ENCODE measurements around the gene ATP10A. TPM values are rescaled to one million over a fixed set of nuclear protein-coding genes. Genes with fewer than 3 reads are reported as not detected.

ATP10A gene
- total RNA-seq, 1 donor from 2014 or later, result 60.2 TPM

- intact Hi-C loops (cut with micrococcal nuclease), result no loop called here
Measured at GRCh38 chr15:25688166-25688565, 175.0 kb downstream of the ATP10A start.

GRCh38 chr15:25687689-25688088 is 175.4 kb downstream of the ATP10A start:
- intact Hi-C loops (cut with micrococcal nuclease), result no loop called here

GRCh38 chr15:25687276-25687675 is 175.9 kb downstream of the ATP10A start:
- intact Hi-C loops (cut with micrococcal nuclease), result no loop called here

- intact Hi-C loops (cut with micrococcal nuclease), result no loop called here
Measured at GRCh38 chr15:25686780-25687179, 176.3 kb downstream of the ATP10A start.

GRCh38 chr15:25684521-25685431 is 178.4 kb downstream of the ATP10A start:
- intact Hi-C loops (cut with micrococcal nuclease), result no loop called here

- intact Hi-C loops (cut with micrococcal nuclease), result no loop called here
Measured at GRCh38 chr15:25683911-25684310, 179.2 kb downstream of the ATP10A start.

GRCh38 chr15:25683415-25683814 is 179.7 kb downstream of the ATP10A start:
- intact Hi-C loops (cut with micrococcal nuclease), result no loop called here

- intact Hi-C loops (cut with micrococcal nuclease), result no loop called here
Measured at GRCh38 chr15:25682340-25682739, 180.8 kb downstream of the ATP10A start.

- intact Hi-C loops (cut with micrococcal nuclease), result no loop called here
Measured at GRCh38 chr15:25680686-25681025, 182.5 kb downstream of the ATP10A start.

- intact Hi-C loops (cut with micrococcal nuclease), result no loop called here
Measured at GRCh38 chr15:25679964-25680685, 183.0 kb downstream of the ATP10A start.

GRCh38 chr15:25679492-25679891 is 183.6 kb downstream of the ATP10A start:
- intact Hi-C loops (cut with micrococcal nuclease), result no loop called here

GRCh38 chr15:25678500-25678855 is 184.6 kb downstream of the ATP10A start:
- intact Hi-C loops (cut with micrococcal nuclease), result no loop called here

GRCh38 chr15:25677719-25678499 is 185.2 kb downstream of the ATP10A start:
- intact Hi-C loops (cut with micrococcal nuclease), result no loop called here

GRCh38 chr15:25676070-25676469 is 187.1 kb downstream of the ATP10A start:
- intact Hi-C loops (cut with micrococcal nuclease), result no loop called here

- intact Hi-C loops (cut with micrococcal nuclease), result no loop called here
Measured at GRCh38 chr15:25675396-25675795, 187.7 kb downstream of the ATP10A start.

GRCh38 chr15:25674913-25675312 is 188.2 kb downstream of the ATP10A start:
- intact Hi-C loops (cut with micrococcal nuclease), result no loop called here

GRCh38 chr15:25673972-25674371 is 189.2 kb downstream of the ATP10A start:
- intact Hi-C loops (cut with micrococcal nuclease), result no loop called here

- intact Hi-C loops (cut with micrococcal nuclease), result no loop called here
Measured at GRCh38 chr15:25673351-25673750, 189.8 kb downstream of the ATP10A start.

GRCh38 chr15:25671132-25671531 is 192.0 kb downstream of the ATP10A start:
- intact Hi-C loops (cut with micrococcal nuclease), result no loop called here

- intact Hi-C loops (cut with micrococcal nuclease), result no loop called here
Measured at GRCh38 chr15:25670621-25671020, 192.5 kb downstream of the ATP10A start.

GRCh38 chr15:25670025-25670554 is 193.0 kb downstream of the ATP10A start:
- intact Hi-C loops (cut with micrococcal nuclease), result no loop called here

- intact Hi-C loops (cut with micrococcal nuclease), result no loop called here
Measured at GRCh38 chr15:25668901-25669300, 194.2 kb downstream of the ATP10A start.

Data from T-helper 1 cell treated with Interleukin-12 subunit alpha and Interleukin-12 subunit beta and Interleukin-4 antibody, amounts not matched to agents 30 ng/mL and 1 ng/mL, for 36 hours (primary cell).